T-cell (primary cell): Measurements from ENCODE around the gene KIAA0753. TPM values are rescaled to one million over a fixed set of nuclear protein-coding genes. Genes with fewer than 3 reads are reported as not detected.

Experiments
- ATAC-seq, 4 experiments: fragments of 200-7000 bp in 3 of 4; fragments of 150-1000 bp in 1 of 4; cut with Tn5 transposase; replicated peaks in 1 of 4; 1 replicate in 3 of 4; 2 replicates in 1 of 4; pipeline ENCODE4 v1.10.0; 2021; ENCODE audit warnings: moderate library complexity in 3 of 4, mild to moderate bottlenecking in 2 of 4, moderate number of reproducible peaks in 1 of 4
- CTCF ChIA-PET, 2 donors: fragments of 300-600 bp; sonication (Branson Sonifier 250); formaldehyde crosslinking; loops; one replicate each; lab custom pipeline; 2022; ENCODE audit warnings: antibody characterized with exemption in 2 of 2; lab: Charles Lee
- POLR2A ChIA-PET, 2 donors: fragments of 300-600 bp; sonication (Branson Sonifier 250); formaldehyde crosslinking; loops; one replicate each; lab custom pipeline; 2022; ENCODE audit warnings: antibody characterized with exemption in 2 of 2; lab: Charles Lee
- DNase-seq, 35 experiments: peaks; one replicate each; pipeline versions ENCODE4 v3.0.0 to v3.0.0-alpha.2; 2013 to 2023
- H3K27ac ChIP-seq: one replicate; pipeline ENCODE4 v1.5.1; 2013; ENCODE audit warnings: low read length
- H3K27me3 ChIP-seq, 2 experiments: replicated peaks in 1 of 2; 1 replicate in 1 of 2; 2 replicates in 1 of 2; pipeline versions ENCODE4 v1.6.1 to v1.7.0; 2013; ENCODE audit warnings: low read length in 1 of 2, mixed read lengths in 1 of 2; ENCODE audit not compliant: control insufficient read depth in 2 of 2, insufficient read depth in 2 of 2; ENCODE audit errors: extremely low read depth in 1 of 2
- H3K36me3 ChIP-seq, 2 donors: 1 replicate in 1 of 2; 2 replicates in 1 of 2; pipeline versions ENCODE4 v1.6.1 to v1.7.0; 2013; ENCODE audit warnings: low read length in 1 of 2; ENCODE audit not compliant: control insufficient read depth in 2 of 2, insufficient read depth in 1 of 2; ENCODE audit errors: extremely low read depth in 1 of 2
- H3K4me1 ChIP-seq, 2 experiments: 1 replicate in 1 of 2; 2 replicates in 1 of 2; pipeline versions ENCODE4 v1.6.1 to v1.7.0; 2013; ENCODE audit warnings: low read length in 2 of 2, mixed read lengths in 1 of 2; ENCODE audit not compliant: insufficient read depth in 2 of 2, control insufficient read depth in 1 of 2; ENCODE audit errors: extremely low read depth in 1 of 2
- H3K4me3 ChIP-seq, 2 donors: 1 replicate in 1 of 2; 2 replicates in 1 of 2; pipeline versions ENCODE4 v1.5.1 to v1.7.0; 2013; ENCODE audit warnings: mild to moderate bottlenecking in 2 of 2, low read length in 1 of 2, moderate library complexity in 1 of 2; ENCODE audit not compliant: control insufficient read depth in 1 of 2; ENCODE audit errors: extremely low read depth in 1 of 2
- H3K9me3 ChIP-seq: 2 replicates; pipeline ENCODE4 v1.7.0; 2013
- H3K27ac Mint-ChIP-seq, 2 donors: one replicate each; pipeline ENCODE4 v1.8.0; 2020 to 2021; ENCODE audit warnings: mild to moderate bottlenecking in 2 of 2, mixed read lengths in 2 of 2
- H3K27me3 Mint-ChIP-seq, 2 donors: one replicate each; pipeline ENCODE4 v1.8.0; 2021 to 2022; ENCODE audit warnings: mixed read lengths in 2 of 2
- H3K36me3 Mint-ChIP-seq: one replicate; pipeline ENCODE4 v1.8.0; 2021; ENCODE audit warnings: mixed read lengths
- H3K4me1 Mint-ChIP-seq, 3 donors: one replicate each; pipeline ENCODE4 v1.8.0; 2020 to 2022; ENCODE audit warnings: mixed read lengths in 3 of 3, mild to moderate bottlenecking in 1 of 3
- H3K4me3 Mint-ChIP-seq, 3 donors: one replicate each; pipeline ENCODE4 v1.8.0; 2020 to 2022; ENCODE audit warnings: mild to moderate bottlenecking in 3 of 3, mixed read lengths in 3 of 3, moderate library complexity in 3 of 3
- H3K9me3 Mint-ChIP-seq, 3 donors: one replicate each; pipeline ENCODE4 v1.8.0; 2020 to 2022; ENCODE audit warnings: mixed read lengths in 3 of 3
- WGBS: methylation state at CpG from one replicate; pipeline ENCODE4 v1.1.5; 2013; ENCODE audit warnings: missing lambda C conversion rate; ENCODE audit not compliant: insufficient coverage; 5-methylcytosine and 5-hydroxymethylcytosine counted together
- total RNA-seq, 35 experiments: library from RNA in 6 of 35; stranded (reverse) in 6 of 35; fragments of 120-200 nt in 1 of 35; gene quantifications; one replicate each; pipeline versions ENCODE4 v1.2.1 to v1.2.4 and lab custom pipeline; 2013 to 2026

Gene KIAA0753
- total RNA-seq, 5 donors from 2014 or later (not counting 1 experiment from before 2014, with no cell fraction given): 12.4 to 16.9 (median 15.9) TPM

DNA sequence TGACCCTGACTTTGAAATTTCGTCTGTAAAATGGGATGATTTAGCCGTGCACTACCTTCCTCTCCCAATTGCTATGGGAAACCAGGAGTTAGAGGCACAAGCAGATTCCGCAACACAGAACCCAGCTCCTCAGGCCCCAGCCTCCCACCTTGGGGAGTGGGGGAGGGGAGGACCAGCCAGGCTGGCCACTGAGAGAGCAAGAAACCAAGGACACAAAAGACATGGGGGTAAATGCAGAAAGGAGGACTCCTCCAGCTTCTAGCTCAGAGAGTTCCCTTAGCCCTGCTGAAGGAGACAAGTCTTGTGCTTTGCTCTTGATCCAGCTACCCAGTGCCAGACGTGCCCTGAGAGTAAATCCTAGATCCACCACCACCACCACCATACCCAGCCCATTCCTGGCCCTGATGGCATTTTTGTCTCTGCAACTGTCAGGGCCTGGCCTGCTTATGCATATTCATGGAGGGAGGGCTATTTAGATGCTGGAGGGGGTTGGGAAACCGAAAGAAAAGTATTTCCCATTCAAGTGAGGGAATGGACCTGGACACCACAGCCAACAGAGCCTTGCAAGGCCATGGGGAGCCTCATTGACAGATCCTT, 110.1 kb downstream of the KIAA0753 start:
- H3K9me3 Mint-ChIP-seq: no peaks in the 10 kb centered on the region
- no peak for DNase-seq
- no peak overlapping the region for H3K4me3 Mint-ChIP-seq
- CTCF ChIA-PET: no interaction called here
- Histone ChIP-seq H3K4me3 (no peak overlapping the region), H3K27ac (no peak overlapping the region), H3K27me3 (peaks cover 0 to 27% of the 10 kb centered on the region in 2 experiments), H3K36me3 (no peaks in the 10 kb centered on the region), H3K9me3 (no peaks in the 10 kb centered on the region), H3K4me1 (no peaks in the 10 kb centered on the region)
- H3K4me1 Mint-ChIP-seq: no peaks in the 10 kb centered on the region
- no peaks in the 10 kb centered on the region for H3K36me3 Mint-ChIP-seq
- WGBS: 17% methylated on average over 1 of the region's 5 CpGs
- peaks cover 4% of the 10 kb centered on the region in 2 donors for H3K27me3 Mint-ChIP-seq
- H3K27ac Mint-ChIP-seq: no peak overlapping the region
- ATAC-seq: no peak
- POLR2A ChIA-PET: no interaction called here

DNA sequence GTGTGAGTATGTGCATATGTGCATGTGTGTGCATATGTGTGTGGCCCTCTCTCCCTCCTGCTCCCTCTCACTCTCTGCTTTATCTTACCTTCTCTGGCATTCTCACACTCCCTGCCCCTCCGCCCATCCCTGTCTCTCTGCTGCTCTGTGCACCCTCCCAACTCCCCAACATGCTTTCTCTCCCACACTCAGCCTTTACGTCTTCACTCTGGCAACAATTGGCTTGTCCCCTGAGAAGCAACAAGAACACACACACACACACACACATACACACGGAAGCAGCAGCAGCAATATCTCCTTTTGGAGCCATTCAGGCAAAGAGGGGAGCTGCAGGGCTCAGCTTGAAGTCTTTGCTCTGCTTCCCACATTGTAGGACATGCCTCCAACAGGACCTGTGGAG, 112.0 kb downstream of the KIAA0753 start:
- peaks cover 0 to 19% of the 10 kb centered on the region in 2 experiments for H3K27me3 ChIP-seq
- H3K27ac Mint-ChIP-seq: no peak overlapping the region
- H3K4me1 ChIP-seq: no peaks in the 10 kb centered on the region
- H3K4me1 Mint-ChIP-seq: no peaks in the 10 kb centered on the region
- CTCF ChIA-PET: no interaction called here
- H3K9me3 ChIP-seq: no peaks in the 10 kb centered on the region
- no peaks in the 10 kb centered on the region for H3K36me3 Mint-ChIP-seq
- ATAC-seq: no peak
- no peaks in the 10 kb centered on the region for H3K9me3 Mint-ChIP-seq
- H3K27me3 Mint-ChIP-seq: peaks cover 0 to 2% of the 10 kb centered on the region in 2 donors
- 92% methylated on average over 3 of the region's 3 CpGs for WGBS
- no peak overlapping the region for H3K4me3 ChIP-seq
- H3K27ac ChIP-seq: no peak overlapping the region
- no peak for DNase-seq
- no peaks in the 10 kb centered on the region for H3K36me3 ChIP-seq
- no peak overlapping the region for H3K4me3 Mint-ChIP-seq
- POLR2A ChIA-PET: no interaction called here

Other genes with a start within 250 kb of the KIAA0753 start
- gene AIPL1, start 205.6 kb downstream of the KIAA0753 start, total RNA-seq: not detected
- under 1 TPM in 3 of 5 donors, not detected in 2; 0.23 to 0.79 (median 0.43) TPM for gene PIMREG, start 196.3 kb downstream of the KIAA0753 start, total RNA-seq
- gene PITPNM3, start 84.2 kb downstream of the KIAA0753 start, total RNA-seq: under 1 TPM; 0.20 to 0.98 (median 0.61) TPM
- 10 to 100 TPM; 14.6 to 21.3 (median 17.9) TPM for gene TXNDC17, start 349 bp upstream of the KIAA0753 start, total RNA-seq
- 10 to 100 TPM; 18.9 to 26.3 (median 22.1) TPM for gene MED31, start 10.9 kb upstream of the KIAA0753 start, total RNA-seq
- 1 to 10 TPM; 1.1 to 3.5 (median 2.8) TPM for gene C17orf100, start 11.1 kb upstream of the KIAA0753 start, total RNA-seq
- gene SLC13A5, start 72.7 kb upstream of the KIAA0753 start, total RNA-seq: under 1 TPM in 2 of 5 donors, not detected in 3; 0.13 TPM
- gene XAF1, start 115.3 kb upstream of the KIAA0753 start, total RNA-seq: 100 to 1,000 TPM in 1 of 5 donors, 10 to 100 TPM in 4; 38.2 to 114 (median 72.5) TPM
- gene FBXO39, start 135.5 kb upstream of the KIAA0753 start, total RNA-seq: 1 to 10 TPM in 1 of 5 donors, under 1 TPM in 4; 0.26 to 1.4 (median 0.53) TPM
- not detected for gene TEKT1, start 191.0 kb upstream of the KIAA0753 start, total RNA-seq